Fibroblast of lung (primary cell): ENCODE measurements around the gene DNAH5.

Source experiments
- CTCF ChIP-seq, 2 donors: IDR thresholded peaks in 1 of 2; conservative IDR thresholded peaks in 1 of 2; 1 replicate in 1 of 2; 2 replicates in 1 of 2; pipeline ENCODE4 v1.5.1; 2011 to 2012; ENCODE audit warnings: low read length in 2 of 2, control low read depth in 1 of 2, inconsistent platforms in 1 of 2, low read depth in 1 of 2, mild to moderate bottlenecking in 1 of 2
- EZH2 ChIP-seq: IDR thresholded peaks from 2 replicates; pipeline ENCODE4 v1.5.1; 2012; ENCODE audit warnings: low read length, control low read depth, mild to moderate bottlenecking; ENCODE audit errors: missing control alignments

GRCh38 chr5:13919786-13920185 is 24.7 kb downstream of the DNAH5 start:
- TF ChIP-seq CTCF (conservative IDR thresholded peaks at IDR 0.05 in 1 of 2, IDR thresholded peaks at IDR 0.05 in 1 of 2; ENCODE audit: low read depth in 1 of 2, low read length in 2 of 2), result no peak
- TF ChIP-seq EZH2, result no peak
